ENCODE data around the gene GPX4. TPM values are rescaled to one million over a fixed set of nuclear protein-coding genes. Genes with fewer than 3 reads are reported as not detected.

The GPX4 gene
- total and polyA plus RNA-seq, 9 of the 15 experiments (the other 6 are each of a cell fraction or from before 2014, with no cell fraction given) = 61.4 to 661 (median 349) TPM

DNA sequence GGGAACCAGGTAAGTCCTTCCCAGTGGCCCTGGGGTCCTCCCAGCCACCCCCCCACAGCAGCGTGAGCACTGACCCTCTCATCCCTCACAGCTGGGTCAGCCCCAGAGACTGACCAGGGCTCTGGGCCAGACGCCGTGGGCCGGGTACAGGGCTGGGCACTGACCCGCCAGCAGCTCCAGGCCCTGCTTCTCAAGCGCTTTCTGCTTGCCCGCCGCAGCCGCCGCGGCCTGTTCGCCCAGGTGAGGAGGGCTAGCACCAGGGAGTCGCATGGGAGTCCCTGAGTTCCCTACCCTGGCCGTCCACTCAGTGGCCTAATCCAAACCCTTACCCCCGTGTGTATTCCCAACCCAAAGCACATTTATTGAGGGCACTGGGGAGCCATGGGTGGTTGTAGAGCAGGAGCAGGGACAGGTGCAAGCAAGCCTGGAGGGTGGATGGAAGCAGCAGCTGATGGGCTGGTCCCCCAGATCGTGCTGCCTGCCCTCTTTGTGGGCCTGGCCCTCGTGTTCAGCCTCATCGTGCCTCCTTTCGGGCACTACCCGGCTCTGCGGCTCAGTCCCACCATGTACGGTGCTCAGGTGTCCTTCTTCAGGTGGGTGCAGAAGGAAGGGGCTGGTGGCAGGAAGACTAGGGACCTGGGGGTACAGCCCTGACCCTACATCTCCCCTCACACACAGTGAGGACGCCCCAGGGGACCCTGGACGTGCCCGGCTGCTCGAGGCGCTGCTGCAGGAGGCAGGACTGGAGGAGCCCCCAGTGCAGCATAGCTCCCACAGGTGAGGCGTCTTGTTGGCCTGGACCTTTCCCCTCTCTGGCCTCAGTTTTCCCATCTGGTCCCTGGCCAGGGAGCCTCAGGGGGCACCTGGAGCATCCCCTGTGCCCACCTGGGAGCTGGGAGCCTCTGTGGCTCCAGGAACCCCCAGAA, 49.4 kb upstream of the GPX4 start (continued):
- TF ChIP-seq, protein P1, sequence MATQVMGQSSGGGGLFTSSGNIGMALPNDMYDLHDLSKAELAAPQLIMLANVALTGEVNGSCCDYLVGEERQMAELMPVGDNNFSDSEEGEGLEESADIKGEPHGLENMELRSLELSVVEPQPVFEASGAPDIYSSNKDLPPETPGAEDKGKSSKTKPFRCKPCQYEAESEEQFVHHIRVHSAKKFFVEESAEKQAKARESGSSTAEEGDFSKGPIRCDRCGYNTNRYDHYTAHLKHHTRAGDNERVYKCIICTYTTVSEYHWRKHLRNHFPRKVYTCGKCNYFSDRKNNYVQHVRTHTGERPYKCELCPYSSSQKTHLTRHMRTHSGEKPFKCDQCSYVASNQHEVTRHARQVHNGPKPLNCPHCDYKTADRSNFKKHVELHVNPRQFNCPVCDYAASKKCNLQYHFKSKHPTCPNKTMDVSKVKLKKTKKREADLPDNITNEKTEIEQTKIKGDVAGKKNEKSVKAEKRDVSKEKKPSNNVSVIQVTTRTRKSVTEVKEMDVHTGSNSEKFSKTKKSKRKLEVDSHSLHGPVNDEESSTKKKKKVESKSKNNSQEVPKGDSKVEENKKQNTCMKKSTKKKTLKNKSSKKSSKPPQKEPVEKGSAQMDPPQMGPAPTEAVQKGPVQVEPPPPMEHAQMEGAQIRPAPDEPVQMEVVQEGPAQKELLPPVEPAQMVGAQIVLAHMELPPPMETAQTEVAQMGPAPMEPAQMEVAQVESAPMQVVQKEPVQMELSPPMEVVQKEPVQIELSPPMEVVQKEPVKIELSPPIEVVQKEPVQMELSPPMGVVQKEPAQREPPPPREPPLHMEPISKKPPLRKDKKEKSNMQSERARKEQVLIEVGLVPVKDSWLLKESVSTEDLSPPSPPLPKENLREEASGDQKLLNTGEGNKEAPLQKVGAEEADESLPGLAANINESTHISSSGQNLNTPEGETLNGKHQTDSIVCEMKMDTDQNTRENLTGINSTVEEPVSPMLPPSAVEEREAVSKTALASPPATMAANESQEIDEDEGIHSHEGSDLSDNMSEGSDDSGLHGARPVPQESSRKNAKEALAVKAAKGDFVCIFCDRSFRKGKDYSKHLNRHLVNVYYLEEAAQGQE (IDR thresholded peaks at IDR 0.05; ENCODE audit: borderline replicate concordance) = no peak
- TF ChIP-seq, protein P1 (CRISPR knock-in tag; IDR thresholded peaks at IDR 0.05; ENCODE audit: low read depth) = no peak
- no peak for TF ChIP-seq CC2D1A (IDR thresholded peaks at IDR 0.05)
- TF ChIP-seq NR4A1 (CRISPR knock-in tag; IDR thresholded peaks at IDR 0.05) = no peak
- no peak for TF ChIP-seq NR4A1 (tag; IDR thresholded peaks at IDR 0.05)
- no peak for TF ChIP-seq ZSCAN32 (CRISPR knock-in tag; IDR thresholded peaks at IDR 0.05)
- TF ChIP-seq, protein P2, sequence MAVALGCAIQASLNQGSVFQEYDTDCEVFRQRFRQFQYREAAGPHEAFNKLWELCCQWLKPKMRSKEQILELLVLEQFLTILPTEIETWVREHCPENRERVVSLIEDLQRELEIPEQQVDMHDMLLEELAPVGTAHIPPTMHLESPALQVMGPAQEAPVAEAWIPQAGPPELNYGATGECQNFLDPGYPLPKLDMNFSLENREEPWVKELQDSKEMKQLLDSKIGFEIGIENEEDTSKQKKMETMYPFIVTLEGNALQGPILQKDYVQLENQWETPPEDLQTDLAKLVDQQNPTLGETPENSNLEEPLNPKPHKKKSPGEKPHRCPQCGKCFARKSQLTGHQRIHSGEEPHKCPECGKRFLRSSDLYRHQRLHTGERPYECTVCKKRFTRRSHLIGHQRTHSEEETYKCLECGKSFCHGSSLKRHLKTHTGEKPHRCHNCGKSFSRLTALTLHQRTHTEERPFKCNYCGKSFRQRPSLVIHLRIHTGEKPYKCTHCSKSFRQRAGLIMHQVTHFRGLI (CRISPR knock-in tag; IDR thresholded peaks at IDR 0.05) = no peak
- TF ChIP-seq CBFB (CRISPR knock-in tag; IDR thresholded peaks at IDR 0.05) = no peak
- TF ChIP-seq POLR2G (IDR thresholded peaks at IDR 0.05; ENCODE audit: low read depth, low read length) = peak; percentile 12
- no peak for TF ChIP-seq CBX2 (IDR thresholded peaks at IDR 0.05; ENCODE audit: insufficient read depth, low read length, poor library complexity, severe bottlenecking)
- TF ChIP-seq CBX1 (IDR thresholded peaks at IDR 0.05; ENCODE audit: low read depth) = peak; percentile 74; the same call in 1 of the 2 replicates
- TF ChIP-seq YY1 (IDR thresholded peaks at IDR 0.05; ENCODE audit: borderline replicate concordance in 1 of 3, control insufficient read depth in 1 of 3, extremely low read depth in 1 of 3, insufficient read depth in 3 of 3, insufficient read length in 1 of 3, insufficient replicate concordance in 2 of 3, low read depth in 1 of 3, low read length in 2 of 3) = no peak
- TF ChIP-seq BRD9 (IDR thresholded peaks at IDR 0.05; ENCODE audit: low read depth, partially characterized antibody) = no peak
- no peak for TF ChIP-seq ZFP1 (CRISPR knock-in tag; IDR thresholded peaks at IDR 0.05)
- no peak for TF ChIP-seq TCFL5 (CRISPR knock-in tag; conservative IDR thresholded peaks at IDR 0.05)
- TF ChIP-seq ZNF408 (CRISPR knock-in tag; IDR thresholded peaks at IDR 0.05; ENCODE audit: low read depth) = no peak
- TF ChIP-seq ZKSCAN3 (CRISPR knock-in tag; IDR thresholded peaks at IDR 0.05) = no peak
- no peak for TF ChIP-seq TBP (optimal IDR thresholded peaks at IDR 0.05; ENCODE audit: low read depth, low read length)
- TF ChIP-seq TSC22D4 (tag; IDR thresholded peaks at IDR 0.05) = no peak
